Occipital lobe (tissue), 2 donors: ENCODE results near the gene SFT2D3. TPM values are rescaled to one million over a fixed set of nuclear protein-coding genes. Genes with fewer than 3 reads are reported as not detected.

ENCODE experiments used
- DNase-seq: peaks from one replicate; lab custom pipeline; 2025; lab: John Stamatoyannopoulos, UW
- total RNA-seq: library from RNA; depleted of rRNA; stranded (reverse); fragments of >200 nt; gene quantifications from one replicate; pipeline ENCODE4 v1.2.3, GENCODE V29; 2014

Gene SFT2D3
- total RNA-seq, 1 donor from 2014 or later = 11.7 TPM

- no peak for DNase-seq
Measured at GRCh38 chr2:127664065-127664894, 37.0 kb upstream of the SFT2D3 start.

- DNase-seq = no peak
Measured at GRCh38 chr2:127664895-127665225, 36.4 kb upstream of the SFT2D3 start.

GRCh38 chr2:127665267-127665893, 35.9 kb upstream of the SFT2D3 start:
- DNase-seq = no peak

- DNase-seq = no peak
Measured at GRCh38 chr2:127669056-127669455, 32.2 kb upstream of the SFT2D3 start.

- DNase-seq = no peak
Measured at GRCh38 chr2:127670055-127670956, 31.0 kb upstream of the SFT2D3 start.

GRCh38 chr2:127670957-127671290, 30.4 kb upstream of the SFT2D3 start:
- DNase-seq = no peak

- DNase-seq = no peak
Measured at GRCh38 chr2:127671557-127672302, 29.6 kb upstream of the SFT2D3 start.

- no peak for DNase-seq
Measured at GRCh38 chr2:127672341-127673224, 28.7 kb upstream of the SFT2D3 start.

- DNase-seq = no peak
Measured at GRCh38 chr2:127673291-127674069, 27.8 kb upstream of the SFT2D3 start.

- DNase-seq = no peak
Measured at GRCh38 chr2:127674241-127675209, 26.8 kb upstream of the SFT2D3 start.

- DNase-seq = no peak
Measured at GRCh38 chr2:127675331-127676261, 25.7 kb upstream of the SFT2D3 start, which contains the start of gene LIMS2. LIMS2 (minus strand) TSS chr2:127675530; CDS start chr2:127675024, 506 bp downstream.

GRCh38 chr2:127676906-127677305, 24.4 kb upstream of the SFT2D3 start:
- no peak for DNase-seq

GRCh38 chr2:127678531-127678930, 22.8 kb upstream of the SFT2D3 start:
- no peak for DNase-seq

- no peak for DNase-seq
Measured at GRCh38 chr2:127678991-127679390, 22.3 kb upstream of the SFT2D3 start.

- no peak for DNase-seq
Measured at GRCh38 chr2:127679680-127680361, 21.5 kb upstream of the SFT2D3 start.

- DNase-seq = no peak
Measured at GRCh38 chr2:127680706-127681287, 20.5 kb upstream of the SFT2D3 start.
